GM13977 (cell line): ENCODE results near the gene PPP1R14B.

Experiments
- DNase-seq: peaks from one replicate; pipeline ENCODE4 v3.0.0; 2012; ENCODE audit warnings: low spot score
- CTCF ChIP-seq: IDR thresholded peaks from 2 replicates; pipeline ENCODE4 v1.5.1; 2012; ENCODE audit warnings: mild to moderate bottlenecking, control low read depth; ENCODE audit not compliant: insufficient read depth; ENCODE audit errors: extremely low read depth, missing control alignments
- in situ Hi-C: fragments of 300-500 bp; cut with MboI; formaldehyde crosslinking; loops from one replicate; pipeline ENCODE4 v1.12.0; 2022; ENCODE audit warnings: low sequenced_read_pairs, low pct_unique_long_range_greater_than_20kb, mixed read lengths, inconsistent platforms; ENCODE audit not compliant: unreplicated experiment

The PPP1R14B gene

DNA sequence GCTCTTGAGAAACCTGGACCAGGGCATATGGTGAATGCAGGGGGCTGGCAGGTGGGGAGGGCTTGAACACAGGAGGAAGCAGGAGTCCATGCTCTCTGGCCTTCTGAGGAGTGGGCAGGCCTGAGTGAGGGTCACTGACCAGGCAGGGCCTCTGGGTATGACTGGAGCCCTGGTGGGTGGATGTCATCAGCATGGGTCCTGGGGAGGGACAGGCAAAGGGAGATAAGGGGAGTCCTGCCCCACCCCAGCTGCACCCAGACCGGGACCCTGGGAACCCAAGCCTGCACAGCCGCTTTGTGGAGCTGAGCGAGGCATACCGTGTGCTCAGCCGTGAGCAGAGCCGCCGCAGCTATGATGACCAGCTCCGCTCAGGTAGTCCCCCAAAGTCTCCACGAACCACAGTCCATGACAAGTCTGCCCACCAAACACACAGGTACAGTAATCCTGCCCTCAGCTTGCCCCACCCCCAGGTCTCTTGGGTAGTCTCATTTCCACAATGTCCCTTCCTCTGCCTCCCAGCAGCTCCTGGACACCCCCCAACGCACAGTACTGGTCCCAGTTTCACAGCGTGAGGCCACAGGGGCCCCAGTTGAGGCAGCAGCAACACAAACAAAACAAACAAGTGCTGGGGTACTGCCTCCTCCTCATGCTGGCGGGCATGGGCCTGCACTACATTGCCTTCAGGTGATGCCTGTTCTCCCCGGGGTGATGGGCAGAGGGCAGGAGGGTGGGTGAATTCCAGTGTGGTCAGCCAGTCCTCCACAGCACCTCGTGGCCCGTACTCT is 14.4 kb downstream of the PPP1R14B start:
- TF ChIP-seq CTCF: no peak
- DNase-seq: no peak
- in situ Hi-C loops: no loop called here

DNA sequence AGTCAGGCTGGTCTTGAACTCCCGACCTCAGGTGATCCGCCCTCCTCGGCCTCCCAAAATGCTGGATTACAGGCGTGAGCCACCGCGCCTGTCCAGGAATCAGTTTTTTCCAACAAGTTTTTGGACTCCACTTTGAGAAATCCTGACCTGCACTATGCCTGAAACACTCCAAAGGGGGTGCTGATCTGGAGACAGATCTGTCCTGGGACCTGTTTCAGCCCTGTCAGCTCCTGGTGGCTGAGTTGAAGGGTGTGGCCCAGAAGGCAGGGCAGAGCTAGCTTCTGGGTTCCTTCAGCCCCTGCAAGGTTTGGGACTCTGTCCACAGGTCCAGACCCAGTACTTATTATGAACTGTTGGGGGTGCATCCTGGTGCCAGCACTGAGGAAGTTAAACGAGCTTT is 15.2 kb downstream of the PPP1R14B start:
- in situ Hi-C loops: no loop called here
- DNase-seq: no peak
- TF ChIP-seq CTCF: no peak

DNA sequence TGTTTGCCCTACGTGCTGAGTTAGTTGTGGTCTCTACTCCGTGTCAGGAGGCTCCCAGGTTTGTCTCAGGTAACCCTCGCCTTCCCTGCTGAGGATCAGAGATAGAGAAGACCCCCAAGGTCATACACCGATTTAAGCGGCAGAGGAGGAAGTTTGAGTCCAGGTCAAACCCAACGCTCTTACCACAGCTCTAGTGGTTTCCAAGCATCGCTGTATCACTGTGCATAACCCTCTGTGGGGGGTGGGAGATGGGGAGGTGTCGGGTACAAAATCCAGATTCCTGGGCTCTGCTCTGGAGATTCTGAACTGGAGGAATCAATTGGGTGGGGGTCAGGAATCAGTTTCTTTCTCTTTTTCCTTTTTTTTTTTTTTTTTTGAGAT is 15.8 kb downstream of the PPP1R14B start:
- in situ Hi-C loops: no loop called here
- TF ChIP-seq CTCF: no peak
- no peak for DNase-seq

- in situ Hi-C loops: no loop called here
- DNase-seq: peak; percentile 93
- no peak for TF ChIP-seq CTCF
Measured at GRCh38 chr11:64230171-64230984, 16.4 kb downstream of the PPP1R14B start, which contains the start of gene DNAJC4. Gene DNAJC4 (plus strand): TSS chr11:64230548. CDS start chr11:64230855, 307 bp downstream.

- in situ Hi-C loops: no loop called here
- no peak for TF ChIP-seq CTCF
- DNase-seq: no peak
Measured at GRCh38 chr11:64229744-64230170, 17.0 kb downstream of the PPP1R14B start.

- in situ Hi-C loops: no loop called here
- no peak for DNase-seq
Measured at GRCh38 chr11:64229090-64229743, 17.5 kb downstream of the PPP1R14B start.

More at GRCh38 chr11:64229090-64229743, 17.5 kb downstream of the PPP1R14B start:
- TF ChIP-seq CTCF: no peak
